Calu3 (cell line): ENCODE data around the gene INSYN2A. TPM values are rescaled to one million over a fixed set of nuclear protein-coding genes. Genes with fewer than 3 reads are reported as not detected.
A peak's percentile ranks its signal among the peaks of the same experiment; 100 is the strongest.

Experiments
- BruUV-seq: library from RNA; stranded (reverse); fragments of 400-500 nt; replicated peaks from 2 replicates; lab custom pipeline; 2021; lab: Mats Ljungman, UMichigan
- CTCF ChIA-PET: fragments of 300-600 bp; sonication (Branson Sonifier 250); formaldehyde crosslinking; loops from one replicate; lab custom pipeline; 2022; ENCODE audit warnings: antibody characterized with exemption; lab: Charles Lee
- DNase-seq: peaks from one replicate; pipeline ENCODE4 v3.0.0; 2022
- H3K27ac Mint-ChIP-seq: one replicate; pipeline ENCODE4 v1.8.0; 2022; ENCODE audit warnings: mixed read lengths; ENCODE audit not compliant: unreplicated experiment
- H3K27me3 Mint-ChIP-seq: one replicate; pipeline ENCODE4 v1.8.0; 2022; ENCODE audit warnings: mixed read lengths; ENCODE audit not compliant: unreplicated experiment
- H3K36me3 Mint-ChIP-seq: one replicate; pipeline ENCODE4 v1.8.0; 2022; ENCODE audit warnings: mild to moderate bottlenecking, moderate library complexity, mixed read lengths; ENCODE audit not compliant: insufficient read depth, unreplicated experiment
- H3K4me1 Mint-ChIP-seq: one replicate; pipeline ENCODE4 v1.8.0; 2022; ENCODE audit warnings: mild to moderate bottlenecking, low read depth, mixed read lengths; ENCODE audit not compliant: unreplicated experiment
- H3K4me3 Mint-ChIP-seq: one replicate; pipeline ENCODE4 v1.8.0; 2022; ENCODE audit warnings: mild to moderate bottlenecking, low read depth, moderate library complexity, mixed read lengths; ENCODE audit not compliant: unreplicated experiment
- H3K9me3 Mint-ChIP-seq: one replicate; pipeline ENCODE4 v1.8.0; 2022; ENCODE audit warnings: low read depth, mixed read lengths; ENCODE audit not compliant: unreplicated experiment
- intact Hi-C: fragments of 100-400 bp; cut with micrococcal nuclease; formaldehyde crosslinking; loops from one replicate; pipeline ENCODE4 v1.10.0; 2022; ENCODE audit not compliant: unreplicated experiment
- total RNA-seq: library from RNA; stranded (reverse); gene quantifications from 2 replicates; pipeline ENCODE4 v1.2.3, GENCODE V29; 2022
- TF ChIP-seq, protein P1 (sequence below): fragments of 200-600 bp; IDR thresholded peaks from one replicate; pipeline ENCODE4 v1.8.0; 2022; ENCODE audit warnings: antibody characterized with exemption; ENCODE audit not compliant: unreplicated experiment

INSYN2A gene
- total RNA-seq, 1 experiment from 2014 or later = not detected

DNA sequence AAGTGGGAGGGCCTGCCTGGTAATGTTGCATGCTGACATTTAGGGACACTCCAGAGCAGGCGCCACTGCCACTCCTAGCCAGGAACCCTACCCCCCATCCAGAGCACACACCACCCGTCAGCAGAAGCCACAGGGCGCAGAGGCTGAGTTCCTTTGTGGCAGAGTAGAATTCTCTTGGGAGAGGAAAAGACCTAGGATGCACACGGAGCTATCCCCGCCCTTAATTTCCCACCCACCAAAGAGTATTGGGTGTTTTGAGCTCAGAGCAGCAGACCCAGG lies 702 bp upstream of the INSYN2A start:
- CTCF ChIA-PET = no interaction called here
- TF ChIP-seq, protein P1, sequence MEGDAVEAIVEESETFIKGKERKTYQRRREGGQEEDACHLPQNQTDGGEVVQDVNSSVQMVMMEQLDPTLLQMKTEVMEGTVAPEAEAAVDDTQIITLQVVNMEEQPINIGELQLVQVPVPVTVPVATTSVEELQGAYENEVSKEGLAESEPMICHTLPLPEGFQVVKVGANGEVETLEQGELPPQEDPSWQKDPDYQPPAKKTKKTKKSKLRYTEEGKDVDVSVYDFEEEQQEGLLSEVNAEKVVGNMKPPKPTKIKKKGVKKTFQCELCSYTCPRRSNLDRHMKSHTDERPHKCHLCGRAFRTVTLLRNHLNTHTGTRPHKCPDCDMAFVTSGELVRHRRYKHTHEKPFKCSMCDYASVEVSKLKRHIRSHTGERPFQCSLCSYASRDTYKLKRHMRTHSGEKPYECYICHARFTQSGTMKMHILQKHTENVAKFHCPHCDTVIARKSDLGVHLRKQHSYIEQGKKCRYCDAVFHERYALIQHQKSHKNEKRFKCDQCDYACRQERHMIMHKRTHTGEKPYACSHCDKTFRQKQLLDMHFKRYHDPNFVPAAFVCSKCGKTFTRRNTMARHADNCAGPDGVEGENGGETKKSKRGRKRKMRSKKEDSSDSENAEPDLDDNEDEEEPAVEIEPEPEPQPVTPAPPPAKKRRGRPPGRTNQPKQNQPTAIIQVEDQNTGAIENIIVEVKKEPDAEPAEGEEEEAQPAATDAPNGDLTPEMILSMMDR = no peak
- no peaks in the 10 kb centered on the region for H3K9me3 Mint-ChIP-seq
- peak overlapping the region; percentile 56 for H3K4me3 Mint-ChIP-seq
- H3K27ac Mint-ChIP-seq = no peak overlapping the region
- H3K27me3 Mint-ChIP-seq = no peaks in the 10 kb centered on the region
- DNase-seq = no peak
- no TSS peak for BruUV-seq
- intact Hi-C loops = no loop called here
- H3K36me3 Mint-ChIP-seq = peaks cover 5% of the 10 kb centered on the region
- no peaks in the 10 kb centered on the region for H3K4me1 Mint-ChIP-seq

DNA sequence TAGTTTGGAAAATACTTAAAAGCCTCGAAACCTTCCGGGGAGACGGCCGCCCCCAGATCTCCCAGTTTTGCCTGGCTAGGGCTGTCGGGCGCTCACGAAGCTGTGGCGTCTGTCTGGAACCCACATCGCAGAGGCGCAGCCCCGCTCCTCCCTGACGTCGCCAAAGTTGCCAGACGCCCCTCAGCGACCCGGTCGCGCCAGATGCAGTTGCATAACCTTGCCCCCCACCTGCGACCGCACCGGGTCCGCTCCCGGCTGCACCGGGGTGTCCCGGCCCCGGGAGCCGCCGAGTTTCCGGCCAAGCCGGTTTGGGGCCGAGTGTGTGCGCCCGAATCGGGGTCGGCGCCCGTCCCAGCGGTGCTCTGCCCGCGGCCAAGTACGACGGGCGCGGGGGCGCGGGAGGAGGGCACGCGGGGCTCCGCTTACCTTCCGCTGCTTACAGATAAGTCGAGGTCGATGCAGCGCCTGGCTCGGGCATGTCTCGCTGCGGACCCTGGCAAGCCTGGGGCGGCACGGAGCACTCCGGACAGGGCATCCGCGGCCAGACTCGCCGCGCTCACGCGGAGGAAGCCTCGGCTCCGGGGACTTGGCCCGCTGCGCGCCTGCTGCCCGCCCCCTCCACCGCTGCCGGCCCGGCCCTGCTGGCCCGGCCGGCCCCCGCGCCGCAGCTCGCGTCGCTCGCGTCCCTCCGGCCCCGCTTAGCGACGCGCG lies 665 bp downstream of the INSYN2A start:
- CTCF ChIA-PET = no interaction called here
- no peaks in the 10 kb centered on the region for H3K4me1 Mint-ChIP-seq
- peak overlapping the region; percentile 56 for H3K4me3 Mint-ChIP-seq
- H3K27ac Mint-ChIP-seq = no peak overlapping the region
- TF ChIP-seq, protein P1 = no peak
- no peaks in the 10 kb centered on the region for H3K27me3 Mint-ChIP-seq
- intact Hi-C loops = no loop called here
- H3K36me3 Mint-ChIP-seq = peaks cover 5% of the 10 kb centered on the region
- BruUV-seq = no TSS peak
- no peaks in the 10 kb centered on the region for H3K9me3 Mint-ChIP-seq
- DNase-seq = peak; percentile 5

DNA sequence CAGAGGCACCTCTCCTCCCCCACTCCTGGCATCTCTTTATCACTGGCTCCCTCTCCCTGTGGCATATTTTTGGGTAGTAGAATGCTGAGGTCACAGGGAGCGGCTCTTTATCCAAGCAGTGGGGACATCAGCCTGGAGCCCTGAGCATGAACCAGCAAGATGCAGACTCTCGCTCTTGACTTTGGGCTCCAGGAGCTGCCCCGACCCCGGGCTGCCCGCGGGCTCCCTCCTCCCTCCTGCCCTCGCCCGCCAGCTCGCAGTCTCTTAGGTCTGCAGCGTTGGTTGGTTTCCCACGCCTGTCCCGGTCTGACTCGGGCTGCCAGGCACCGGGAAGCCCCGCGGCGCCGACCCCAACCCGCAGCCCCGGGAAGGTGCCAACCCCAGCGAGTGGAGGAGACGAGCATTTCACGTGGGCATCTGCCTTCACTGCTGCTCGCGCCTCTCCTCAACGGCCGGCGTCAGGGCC lies 1.3 kb downstream of the INSYN2A start:
- DNase-seq = no peak
- intact Hi-C loops = no loop called here
- H3K9me3 Mint-ChIP-seq = no peaks in the 10 kb centered on the region
- no peaks in the 10 kb centered on the region for H3K4me1 Mint-ChIP-seq
- no TSS peak for BruUV-seq
- H3K27ac Mint-ChIP-seq = no peak overlapping the region
- H3K27me3 Mint-ChIP-seq = no peaks in the 10 kb centered on the region
- peak overlapping the region; percentile 56 for H3K4me3 Mint-ChIP-seq
- TF ChIP-seq, protein P1 = no peak
- peaks cover 5% of the 10 kb centered on the region for H3K36me3 Mint-ChIP-seq
- CTCF ChIA-PET = no interaction called here

GRCh38 chr10:127194599-127194998 lies 1.8 kb downstream of the INSYN2A start:
- Mint-ChIP-seq H3K36me3 (peaks cover 5% of the 10 kb centered on the region), H3K27ac (no peak overlapping the region), H3K4me3 (no peak overlapping the region), H3K27me3 (no peaks in the 10 kb centered on the region), H3K9me3 (no peaks in the 10 kb centered on the region), H3K4me1 (no peaks in the 10 kb centered on the region)
- intact Hi-C loops = no loop called here
- CTCF ChIA-PET = no interaction called here
- TF ChIP-seq, protein P1 = no peak
- DNase-seq = no peak
- BruUV-seq = no TSS peak
